DND-41 (cell line): Measurements from ENCODE around the gene NOXRED1.

Experiments
- CTCF ChIP-seq: IDR thresholded peaks from 2 replicates; pipeline ENCODE4 v1.5.1; 2012; ENCODE audit warnings: borderline replicate concordance, low read length, moderate library complexity, mild to moderate bottlenecking; ENCODE audit not compliant: poor library complexity, severe bottlenecking; ENCODE audit errors: extremely low read depth
- EZH2 ChIP-seq: IDR thresholded peaks from 3 replicates; pipeline ENCODE4 v1.6.1; 2012; ENCODE audit warnings: borderline replicate concordance, low read depth, mild to moderate bottlenecking, moderate library complexity, low read length, inconsistent platforms; ENCODE audit not compliant: severe bottlenecking

GRCh38 chr14:77344377-77344996 lies 78.8 kb downstream of the NOXRED1 start:
- TF ChIP-seq CTCF, result no peak
- TF ChIP-seq EZH2, result no peak
